ENCODE data around the gene USP7. TPM values are rescaled to one million over a fixed set of nuclear protein-coding genes. Genes with fewer than 3 reads are reported as not detected.
A peak's percentile ranks its signal among the peaks of the same experiment; 100 is the strongest.

USP7 gene
- total and polyA plus RNA-seq, 10 of the 15 experiments (the other 5 are each of a cell fraction or from before 2014, with no cell fraction given) = 16.2 to 133 (median 60.5) TPM

DNA sequence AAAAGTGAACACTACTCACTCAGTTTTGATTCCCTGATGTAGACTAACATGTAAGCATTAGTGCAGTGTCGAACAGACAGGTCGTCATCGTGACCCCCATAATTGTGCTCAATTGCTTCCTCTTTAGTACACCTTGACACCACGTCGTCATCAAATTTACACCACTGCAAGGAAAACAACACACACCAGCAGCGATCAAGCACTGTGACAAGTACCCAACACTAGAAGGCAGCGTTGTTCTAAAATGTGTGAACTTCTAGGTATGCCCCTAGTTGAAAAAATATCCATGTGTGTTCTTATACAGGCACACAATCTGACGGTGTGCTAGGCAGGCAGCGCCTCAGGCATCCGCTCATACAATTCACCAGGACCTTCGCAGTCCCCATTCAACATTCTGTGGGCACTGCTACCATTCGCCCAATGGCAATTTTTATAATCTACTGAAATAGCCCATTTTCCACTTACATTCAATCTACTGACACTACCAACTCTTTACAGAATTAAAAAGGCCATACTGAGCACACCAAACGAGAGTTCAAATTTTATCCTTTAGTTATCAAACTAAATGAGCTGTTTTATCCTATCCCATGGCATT is 58.4 kb downstream of the USP7 start:
- in situ Hi-C loops (cut with MboI) = no loop called here
- no TSS peak for BruUV-seq (replicated peaks)
- Histone ChIP-seq H3K27ac (ENCODE audit: control insufficient read depth, insufficient read depth) (no peak overlapping the region), H4K20me1 (ENCODE audit: control insufficient read depth, insufficient read depth) (no peaks in the 10 kb centered on the region), H3K4me2 (ENCODE audit: control insufficient read depth, insufficient read depth) (no peak overlapping the region), H3K9me3 (replicated peaks; ENCODE audit: control insufficient read depth, insufficient read depth, low read length) (no peaks in the 10 kb centered on the region), H2AFZ (ENCODE audit: control insufficient read depth, low read depth, low read length) (no peak overlapping the region), H3K36me3 (ENCODE audit: control insufficient read depth in 2 of 2, insufficient read depth in 2 of 2, low read length in 1 of 2) (peaks cover 39 to 70% of the 10 kb centered on the region in 2 experiments), H3K27me3 (replicated peaks in 1 of 2; ENCODE audit: control insufficient read depth in 2 of 2, insufficient read depth in 2 of 2, low read length in 1 of 2) (no peaks in the 10 kb centered on the region), H3K79me2 (ENCODE audit: control insufficient read depth, insufficient read depth, low read length) (no peaks in the 10 kb centered on the region), H3K9ac (ENCODE audit: control insufficient read depth, insufficient read depth, low read length) (no peak overlapping the region), H3K4me3 (no peak overlapping the region), H3K4me1 (ENCODE audit: control insufficient read depth, insufficient read depth, low read length) (no peaks in the 10 kb centered on the region)
- DNase-seq (ENCODE audit: low read depth, low spot score) (no peak), FAIRE-seq (no peak), ATAC-seq (peak; percentile 84)
- ChIA-PET RAD21 (ENCODE audit: unreplicated experiment) (no interaction called here), POLR2A (no interaction called here), CTCF (interaction anchor here (1.0 to 2.5 kb wide), 7 partner anchors 10 to 198 kb away, joined by 3 to 9 read pairs (median 3); no protein-coding TSS in a partner anchor), SMC1A (ENCODE audit: uncharacterized antibody, unreplicated experiment) (interaction anchor here (1.0 to 1.6 kb wide), 3 partner anchors 13 to 104 kb away, joined by 3 to 5 read pairs (median 3); no protein-coding TSS in a partner anchor)
- intact Hi-C loops (cut with micrococcal nuclease; ENCODE audit: unreplicated experiment) = loop anchor here (1.0 kb wide), 2 partner anchors 31 to 103 kb away; no protein-coding TSS in a partner anchor
- TF ChIP-seq RAD21 (IDR thresholded peaks at IDR 0.05; ENCODE audit: insufficient read depth, low read depth, low read length) (peak; percentile 72), SMC3 (IDR thresholded peaks at IDR 0.05; ENCODE audit: borderline replicate concordance, low read length) (peak; percentile 76), CTCF (IDR thresholded peaks at IDR 0.05 in 2 of 3, conservative IDR thresholded peaks at IDR 0.05 in 1 of 3; ENCODE audit: control insufficient read depth in 2 of 3, extremely low read depth in 1 of 3, insufficient read depth in 1 of 3, low read depth in 3 of 3, low read length in 3 of 3) (peak; percentile 58 to 67 (median 65); a peak in 5 of 6 replicates), CREM (IDR thresholded peaks at IDR 0.05; ENCODE audit: low read depth) (peak; percentile 19; the same call in 1 of the 2 replicates), SMAD1 (IDR thresholded peaks at IDR 0.05; ENCODE audit: low read depth, partially characterized antibody) (no peak), RUNX3 (IDR thresholded peaks at IDR 0.05; ENCODE audit: low read length) (no peak), CHD2 (IDR thresholded peaks at IDR 0.05; ENCODE audit: borderline replicate concordance, low read depth, low read length) (no peak), CBX5 (IDR thresholded peaks at IDR 0.05; ENCODE audit: low read depth) (no peak)
- TF ChIP-seq, protein P1, sequence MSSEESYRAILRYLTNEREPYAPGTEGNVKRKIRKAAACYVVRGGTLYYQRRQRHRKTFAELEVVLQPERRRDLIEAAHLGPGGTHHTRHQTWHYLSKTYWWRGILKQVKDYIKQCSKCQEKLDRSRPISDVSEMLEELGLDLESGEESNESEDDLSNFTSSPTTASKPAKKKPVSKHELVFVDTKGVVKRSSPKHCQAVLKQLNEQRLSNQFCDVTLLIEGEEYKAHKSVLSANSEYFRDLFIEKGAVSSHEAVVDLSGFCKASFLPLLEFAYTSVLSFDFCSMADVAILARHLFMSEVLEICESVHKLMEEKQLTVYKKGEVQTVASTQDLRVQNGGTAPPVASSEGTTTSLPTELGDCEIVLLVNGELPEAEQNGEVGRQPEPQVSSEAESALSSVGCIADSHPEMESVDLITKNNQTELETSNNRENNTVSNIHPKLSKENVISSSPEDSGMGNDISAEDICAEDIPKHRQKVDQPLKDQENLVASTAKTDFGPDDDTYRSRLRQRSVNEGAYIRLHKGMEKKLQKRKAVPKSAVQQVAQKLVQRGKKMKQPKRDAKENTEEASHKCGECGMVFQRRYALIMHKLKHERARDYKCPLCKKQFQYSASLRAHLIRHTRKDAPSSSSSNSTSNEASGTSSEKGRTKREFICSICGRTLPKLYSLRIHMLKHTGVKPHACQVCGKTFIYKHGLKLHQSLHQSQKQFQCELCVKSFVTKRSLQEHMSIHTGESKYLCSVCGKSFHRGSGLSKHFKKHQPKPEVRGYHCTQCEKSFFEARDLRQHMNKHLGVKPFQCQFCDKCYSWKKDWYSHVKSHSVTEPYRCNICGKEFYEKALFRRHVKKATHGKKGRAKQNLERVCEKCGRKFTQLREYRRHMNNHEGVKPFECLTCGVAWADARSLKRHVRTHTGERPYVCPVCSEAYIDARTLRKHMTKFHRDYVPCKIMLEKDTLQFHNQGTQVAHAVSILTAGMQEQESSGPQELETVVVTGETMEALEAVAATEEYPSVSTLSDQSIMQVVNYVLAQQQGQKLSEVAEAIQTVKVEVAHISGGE (CRISPR knock-in tag; IDR thresholded peaks at IDR 0.05) = no peak
- WGBS (ENCODE audit: insufficient coverage, insufficient replicate concordance, low lambda C conversion rate, missing lambda C conversion rate) = 73% methylated on average over 13 of the region's 13 CpGs

Data from GM12878 (cell line).